ENCODE data around the gene BGN.

The BGN gene

DNA sequence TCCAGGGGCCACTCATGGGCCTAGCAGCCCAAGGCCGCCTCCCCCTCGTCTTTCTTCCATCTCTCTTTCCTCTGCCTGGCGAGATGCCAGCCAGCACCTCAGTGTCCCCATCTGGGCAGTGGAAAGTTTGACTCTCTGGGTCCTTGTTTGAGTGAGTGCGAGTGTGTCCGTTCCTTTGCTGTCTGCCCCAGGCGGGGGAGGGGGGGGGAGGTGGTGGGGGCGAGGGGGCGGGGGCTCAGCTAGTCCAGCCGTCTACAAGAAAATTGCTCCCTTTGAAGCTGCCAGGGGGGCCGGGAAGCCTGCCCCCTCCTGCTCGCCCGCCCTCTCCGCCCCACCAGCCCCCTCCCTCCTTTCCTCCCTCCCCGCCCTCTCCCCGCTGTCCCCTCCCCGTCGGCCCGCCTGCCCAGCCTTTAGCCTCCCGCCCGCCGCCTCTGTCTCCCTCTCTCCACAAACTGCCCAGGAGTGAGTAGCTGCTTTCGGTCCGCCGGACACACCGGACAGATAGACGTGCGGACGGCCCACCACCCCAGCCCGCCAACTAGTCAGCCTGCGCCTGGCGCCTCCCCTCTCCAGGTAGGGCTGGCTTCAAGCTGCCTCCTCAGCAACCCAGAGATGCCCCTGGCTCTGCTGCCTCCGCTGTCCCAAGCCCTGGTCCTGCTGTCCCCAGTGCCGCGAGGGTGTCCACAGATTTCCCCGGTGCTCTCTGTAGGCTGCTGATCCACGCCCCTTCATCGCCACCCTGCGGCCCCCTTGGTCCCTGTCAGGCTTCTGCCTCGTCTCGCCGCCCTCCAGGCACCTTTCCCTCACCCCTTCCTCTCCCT is at the start of gene BGN:
Gene BGN (plus strand): TSS at position 440 of the 821 bp plus-strand sequence. CDS start 9,652 bp downstream, outside the sequence.
- DNase-seq, result no peak

- DNase-seq, result no peak
These were observed 49.5 kb upstream of the BGN start for GRCh38 chrX:153445106-153445855.

GRCh38 chrX:153445856-153446635 is 48.7 kb upstream of the BGN start, which contains the start of gene TREX2:
TREX2 (minus strand) TSS chrX:153446056; CDS start chrX:153445430, 626 bp downstream.
- no peak for DNase-seq

- no peak for DNase-seq
These were observed 48.2 kb upstream of the BGN start for GRCh38 chrX:153446636-153446936.

DNA sequence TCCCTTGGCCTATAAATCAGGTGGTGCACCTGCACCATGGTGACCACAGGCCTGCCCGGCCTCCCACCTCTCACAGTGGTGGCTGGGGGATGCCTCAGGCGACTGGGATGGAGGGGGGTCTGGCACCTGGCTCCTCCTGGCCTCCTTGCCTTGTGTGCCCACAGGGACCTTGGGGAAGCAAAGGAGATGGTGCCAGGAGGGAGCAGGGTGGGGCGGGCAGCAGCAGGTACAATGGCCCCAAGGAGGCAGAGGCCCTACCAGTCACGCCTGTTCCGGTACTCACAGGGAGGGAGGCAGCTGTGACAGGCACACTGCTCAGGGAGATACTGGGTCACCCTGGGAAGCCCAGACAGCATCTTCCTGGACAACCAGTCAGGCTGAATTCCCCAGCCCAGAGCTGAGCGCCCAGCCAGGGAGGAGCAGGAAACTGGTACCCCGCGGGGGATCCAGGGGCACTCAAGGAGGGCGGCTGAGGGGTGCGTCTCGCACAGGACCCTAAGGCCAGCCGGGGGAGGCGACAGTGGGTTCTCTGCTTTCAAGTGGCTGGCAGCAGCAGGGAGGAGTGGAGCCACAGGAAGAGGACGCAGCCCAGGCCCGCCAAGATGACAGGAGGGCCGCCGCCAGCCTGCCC is 47.7 kb upstream of the BGN start:
- no peak for DNase-seq

GRCh38 chrX:153447581-153447960 is 47.2 kb upstream of the BGN start:
- no peak for DNase-seq

GRCh38 chrX:153448556-153449367 is 46.0 kb upstream of the BGN start:
- DNase-seq, result no peak

DNA sequence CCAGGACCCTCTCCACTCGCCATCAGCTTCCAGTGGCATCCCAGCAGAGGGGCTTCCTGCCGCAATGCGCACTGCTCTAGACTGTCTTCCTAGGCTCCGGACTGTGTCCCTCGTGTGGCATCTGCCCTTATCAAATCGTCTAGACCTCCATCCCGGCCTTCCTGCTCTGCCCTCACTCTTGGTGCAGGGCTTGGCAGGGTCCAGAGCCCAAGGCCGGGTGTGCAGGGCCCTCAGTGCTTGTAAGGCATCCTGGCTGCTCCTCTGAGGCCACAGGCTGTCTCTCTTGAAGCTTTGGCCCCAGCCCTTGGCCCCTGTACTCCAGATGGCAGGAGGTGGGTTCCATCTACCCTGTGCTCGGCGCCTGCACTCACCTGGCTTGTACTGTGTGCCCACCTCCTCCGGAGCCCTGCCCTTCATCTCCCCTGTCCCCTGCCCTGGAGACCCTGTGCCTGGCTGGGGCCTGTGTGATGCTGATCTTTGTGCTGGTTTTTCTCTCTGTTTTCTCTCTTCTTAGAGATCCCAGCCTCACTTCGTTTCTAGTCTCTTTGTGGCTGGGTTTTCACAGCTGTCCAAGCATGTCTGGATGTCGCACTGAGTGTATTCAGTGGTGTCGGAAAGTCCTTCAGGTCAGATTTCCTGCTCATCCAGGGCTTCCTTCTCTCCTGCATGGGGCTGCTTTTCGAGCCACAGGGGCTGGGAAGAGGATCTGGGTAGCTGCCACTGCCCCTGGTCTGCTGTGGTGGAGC is 45.2 kb upstream of the BGN start:
- DNase-seq, result no peak

GRCh38 chrX:153450114-153450948 is 44.4 kb upstream of the BGN start:
- no peak for DNase-seq

GRCh38 chrX:153450949-153451277 is 43.9 kb upstream of the BGN start:
- DNase-seq, result no peak

- no peak for DNase-seq
These were observed 39.8 kb upstream of the BGN start for GRCh38 chrX:153454901-153455550.

GRCh38 chrX:153455571-153455970 is 39.2 kb upstream of the BGN start:
- DNase-seq, result no peak

GRCh38 chrX:153456161-153456560 is 38.6 kb upstream of the BGN start:
- DNase-seq, result no peak

- no peak for DNase-seq
These were observed 38.1 kb upstream of the BGN start for GRCh38 chrX:153456704-153457103.

DNA sequence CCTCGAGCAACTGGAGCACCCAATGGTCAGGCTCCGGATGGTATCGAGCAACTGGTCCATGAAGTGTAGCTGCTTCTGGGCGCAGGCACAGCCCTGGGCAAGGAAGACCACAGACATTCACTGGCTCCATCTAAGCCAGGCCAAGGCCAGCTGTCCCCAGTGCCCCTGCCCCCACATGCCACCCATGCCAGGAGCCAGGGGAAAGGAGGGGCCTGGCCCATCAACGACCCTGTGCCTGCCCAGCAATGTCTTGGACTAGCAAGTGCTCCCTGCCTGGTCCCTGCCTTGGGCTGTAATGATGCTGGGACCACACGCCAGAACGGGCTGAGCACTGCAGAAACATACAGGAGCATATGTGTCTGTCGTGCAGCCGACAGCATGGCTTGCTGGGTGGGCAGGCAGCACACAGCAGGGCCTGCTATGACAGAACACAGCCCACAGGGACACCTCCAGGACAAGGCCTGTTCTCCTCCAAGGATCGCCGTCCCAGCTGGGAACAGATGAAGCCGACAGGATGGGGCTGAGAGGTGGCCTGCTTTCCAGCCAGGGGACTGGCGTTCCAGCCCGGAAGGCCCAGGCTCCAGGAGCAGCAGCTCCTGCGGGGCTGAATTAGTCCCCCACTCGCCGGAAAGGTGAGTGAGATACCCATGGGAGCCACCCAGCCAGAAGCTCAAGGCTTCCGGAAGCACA is 37.5 kb upstream of the BGN start:
- no peak for DNase-seq

DNA sequence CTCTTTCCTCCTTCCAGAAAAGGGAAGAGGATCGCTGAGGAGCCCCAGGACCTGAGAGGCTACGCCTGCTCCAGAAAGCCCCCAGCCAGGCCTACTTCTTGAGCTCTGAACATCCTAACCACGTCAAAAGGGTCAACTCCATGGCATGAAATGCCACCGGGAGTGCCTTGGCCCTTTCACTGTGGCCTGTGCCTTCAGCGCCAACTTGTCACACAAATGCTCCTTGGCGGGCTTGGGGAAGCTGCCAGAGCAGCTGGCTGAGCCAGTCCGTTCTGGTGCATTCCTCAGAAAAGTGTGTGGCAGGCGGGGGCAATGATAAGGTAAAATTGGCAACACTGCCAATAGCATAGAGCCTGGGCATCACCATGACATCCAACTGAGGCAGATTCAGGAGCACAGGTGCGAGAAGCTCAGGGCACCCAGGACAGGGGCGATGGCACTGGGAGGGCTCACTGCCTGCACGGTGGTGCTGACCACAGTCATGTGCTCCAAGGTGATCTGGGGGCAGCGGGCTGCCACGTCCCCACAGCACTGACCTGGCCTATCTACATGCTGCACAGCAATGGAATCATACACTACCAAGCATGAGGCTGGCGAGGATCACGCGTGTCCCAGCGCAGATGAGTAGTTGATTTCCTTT is 36.8 kb upstream of the BGN start:
- DNase-seq, result no peak

- no peak for DNase-seq
These were observed 36.3 kb upstream of the BGN start for GRCh38 chrX:153458476-153458875.

DNA sequence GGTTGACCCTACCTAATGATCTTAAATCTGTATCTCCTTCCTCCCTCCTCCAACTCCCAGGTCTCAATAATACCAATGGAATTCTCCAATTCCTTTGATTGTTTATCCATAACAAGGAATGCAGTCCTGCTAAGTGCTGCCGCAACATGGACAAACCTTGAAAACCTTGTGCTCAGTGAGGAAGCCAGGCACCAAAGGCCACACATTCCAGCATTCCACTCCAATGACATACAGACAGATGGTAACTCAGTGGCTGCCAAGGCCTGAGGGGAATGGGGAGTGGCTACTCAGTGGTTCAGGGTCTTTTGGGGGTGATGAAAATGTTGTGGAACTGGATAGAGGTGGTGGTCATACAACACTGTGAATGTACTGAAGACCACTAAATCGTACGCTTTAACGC is 34.8 kb upstream of the BGN start:
- DNase-seq, result no peak

- DNase-seq, result no peak
These were observed 34.0 kb upstream of the BGN start for GRCh38 chrX:153460826-153461225.
